Hematopoietic multipotent progenitor cell treated with erythropoietin and hydrocortisone succinate and interleukin-3 and kit ligand, for 15 days (in vitro differentiated cells): ENCODE results near the gene TRPM3.

Experiments used
- DNase-seq: peaks from one replicate; pipeline ENCODE4 v3.0.0-alpha.2; 2015; ENCODE audit warnings: low spot score

The TRPM3 gene

GRCh38 chr9:70817311-70817710, 304.1 kb downstream of the TRPM3 start:
- DNase-seq: no peak

GRCh38 chr9:70816891-70817290, 304.5 kb downstream of the TRPM3 start:
- DNase-seq: no peak

GRCh38 chr9:70816316-70816715, 305.1 kb downstream of the TRPM3 start:
- no peak for DNase-seq

GRCh38 chr9:70814597-70814996, 306.8 kb downstream of the TRPM3 start:
- no peak for DNase-seq

- DNase-seq: no peak
These were observed 308.3 kb downstream of the TRPM3 start for GRCh38 chr9:70813141-70813540.

GRCh38 chr9:70811638-70812037, 309.8 kb downstream of the TRPM3 start:
- no peak for DNase-seq

- no peak for DNase-seq
These were observed 314.5 kb downstream of the TRPM3 start for GRCh38 chr9:70806875-70807274.

- DNase-seq: no peak
These were observed 315.5 kb downstream of the TRPM3 start for GRCh38 chr9:70805949-70806348.

GRCh38 chr9:70802758-70803436, 318.5 kb downstream of the TRPM3 start:
- DNase-seq: no peak

GRCh38 chr9:70802206-70802605, 319.2 kb downstream of the TRPM3 start:
- DNase-seq: no peak

- DNase-seq: no peak
These were observed 320.1 kb downstream of the TRPM3 start for GRCh38 chr9:70801181-70801829.

- DNase-seq: no peak
These were observed 323.4 kb downstream of the TRPM3 start for GRCh38 chr9:70798018-70798417.

- DNase-seq: no peak
These were observed 325.6 kb downstream of the TRPM3 start for GRCh38 chr9:70795841-70796240.

GRCh38 chr9:70792796-70793195, 328.6 kb downstream of the TRPM3 start:
- no peak for DNase-seq

GRCh38 chr9:70791936-70792335, 329.5 kb downstream of the TRPM3 start:
- DNase-seq: no peak

- DNase-seq: no peak
These were observed 332.3 kb downstream of the TRPM3 start for GRCh38 chr9:70789086-70789485.

- no peak for DNase-seq
These were observed 337.0 kb downstream of the TRPM3 start for GRCh38 chr9:70784456-70784855.

GRCh38 chr9:70778568-70778967, 342.9 kb downstream of the TRPM3 start:
- DNase-seq: no peak

- no peak for DNase-seq
These were observed 347.8 kb downstream of the TRPM3 start for GRCh38 chr9:70773579-70773978.

- no peak for DNase-seq
These were observed 348.8 kb downstream of the TRPM3 start for GRCh38 chr9:70772601-70773000.

- no peak for DNase-seq
These were observed 355.5 kb downstream of the TRPM3 start for GRCh38 chr9:70765946-70766345.

- no peak for DNase-seq
These were observed 360.2 kb downstream of the TRPM3 start for GRCh38 chr9:70761139-70761670.

- no peak for DNase-seq
These were observed 361.2 kb downstream of the TRPM3 start for GRCh38 chr9:70760228-70760627.

GRCh38 chr9:70753311-70753710, 368.1 kb downstream of the TRPM3 start:
- no peak for DNase-seq
